GM12865 (cell line): Measurements from ENCODE around the gene AKR1D1.
"Not testable (repeated sequence)": the region's sequence is repeated elsewhere in the genome, so short reads cannot be mapped to it uniquely, and the experiment has no call there.

Experiments used
- DNase-seq: peaks from one replicate; pipeline ENCODE4 v3.0.0; 2010; ENCODE audit warnings: low read depth
- H3K4me3 ChIP-seq: 2 replicates; pipeline ENCODE4 v1.5.1; 2011; ENCODE audit warnings: mild to moderate bottlenecking, low read depth, low read length, control low read depth
- CTCF ChIP-seq: IDR thresholded peaks from 2 replicates; pipeline ENCODE4 v1.5.1; 2011; ENCODE audit warnings: low read length, control low read depth, low read depth, inconsistent platforms; ENCODE audit not compliant: insufficient read depth; ENCODE audit errors: missing control alignments

The AKR1D1 gene

GRCh38 chr7:138052696-138053095 is 23.6 kb upstream of the AKR1D1 start:
- no peak for TF ChIP-seq CTCF
- H3K4me3 ChIP-seq = no peak overlapping the region
- no peak for DNase-seq

- not testable (repeated sequence) for DNase-seq
Measured at GRCh38 chr7:138055698-138056097, 20.6 kb upstream of the AKR1D1 start.

GRCh38 chr7:138063400-138063799 is 12.9 kb upstream of the AKR1D1 start:
- TF ChIP-seq CTCF = no peak
- DNase-seq = no peak
- no peak overlapping the region for H3K4me3 ChIP-seq

More at GRCh38 chr7:138055698-138056097, 20.6 kb upstream of the AKR1D1 start:
- not testable (repeated sequence) for H3K4me3 ChIP-seq

- no peak for TF ChIP-seq CTCF
- DNase-seq = no peak
- no peak overlapping the region for H3K4me3 ChIP-seq
Measured at GRCh38 chr7:138064856-138065357, 11.4 kb upstream of the AKR1D1 start.

GRCh38 chr7:138065827-138066226 is 10.4 kb upstream of the AKR1D1 start:
- DNase-seq = no peak
- TF ChIP-seq CTCF = no peak

GRCh38 chr7:138066954-138067394 is 9.3 kb upstream of the AKR1D1 start:
- no peak overlapping the region for H3K4me3 ChIP-seq
- DNase-seq = no peak
- TF ChIP-seq CTCF = no peak

More at GRCh38 chr7:138065827-138066226, 10.4 kb upstream of the AKR1D1 start:
- H3K4me3 ChIP-seq = no peak overlapping the region

GRCh38 chr7:138067774-138068173 is 8.5 kb upstream of the AKR1D1 start:
- no peak for DNase-seq
- TF ChIP-seq CTCF = no peak
- H3K4me3 ChIP-seq = no peak overlapping the region
